Adrenal gland (tissue), 5 donors: ENCODE measurements around the gene C3orf70.

Source experiments
- POLR2A ChIP-seq, 2 donors: fragments of 450-650 bp; IDR thresholded peaks; one replicate each; pipeline ENCODE4 v1.6.1; 2017; ENCODE audit warnings: antibody characterized with exemption in 2 of 2, mild to moderate bottlenecking in 2 of 2, moderate library complexity in 1 of 2
- TF ChIP-seq, protein P1 (sequence below), 6 experiments: fragments of 450-650 bp in 4 of 6; fragments of 200-600 bp in 2 of 6; sonication (generic) in 1 of 6; IDR thresholded peaks; 1 replicate in 5 of 6; 2 replicates in 1 of 6; pipeline versions ENCODE4 v1.5.1 to v1.8.0; 2016 to 2021; ENCODE audit warnings: antibody characterized with exemption in 6 of 6, mild to moderate bottlenecking in 2 of 6, moderate library complexity in 1 of 6
- donor health status: DM: no; HTN: no; CAD: no.

- TF ChIP-seq, protein P1, sequence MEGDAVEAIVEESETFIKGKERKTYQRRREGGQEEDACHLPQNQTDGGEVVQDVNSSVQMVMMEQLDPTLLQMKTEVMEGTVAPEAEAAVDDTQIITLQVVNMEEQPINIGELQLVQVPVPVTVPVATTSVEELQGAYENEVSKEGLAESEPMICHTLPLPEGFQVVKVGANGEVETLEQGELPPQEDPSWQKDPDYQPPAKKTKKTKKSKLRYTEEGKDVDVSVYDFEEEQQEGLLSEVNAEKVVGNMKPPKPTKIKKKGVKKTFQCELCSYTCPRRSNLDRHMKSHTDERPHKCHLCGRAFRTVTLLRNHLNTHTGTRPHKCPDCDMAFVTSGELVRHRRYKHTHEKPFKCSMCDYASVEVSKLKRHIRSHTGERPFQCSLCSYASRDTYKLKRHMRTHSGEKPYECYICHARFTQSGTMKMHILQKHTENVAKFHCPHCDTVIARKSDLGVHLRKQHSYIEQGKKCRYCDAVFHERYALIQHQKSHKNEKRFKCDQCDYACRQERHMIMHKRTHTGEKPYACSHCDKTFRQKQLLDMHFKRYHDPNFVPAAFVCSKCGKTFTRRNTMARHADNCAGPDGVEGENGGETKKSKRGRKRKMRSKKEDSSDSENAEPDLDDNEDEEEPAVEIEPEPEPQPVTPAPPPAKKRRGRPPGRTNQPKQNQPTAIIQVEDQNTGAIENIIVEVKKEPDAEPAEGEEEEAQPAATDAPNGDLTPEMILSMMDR (IDR thresholded peaks at IDR 0.05): no peak
- TF ChIP-seq POLR2A (IDR thresholded peaks at IDR 0.05): no peak
Measured at GRCh38 chr3:185066251-185066650, 86.6 kb downstream of the C3orf70 start.
